Stimulated activated CD8-positive, alpha-beta memory T cell treated with anti-CD3 and anti-CD28 coated beads, Interleukin-4, amount 100 ng/mL, for 48 hours (primary cell): ENCODE data around the gene SELENOF.

ENCODE experiments used
- DNase-seq: peaks from one replicate; pipeline ENCODE4 v3.0.0-alpha.2; 2020

SELENOF gene

DNA sequence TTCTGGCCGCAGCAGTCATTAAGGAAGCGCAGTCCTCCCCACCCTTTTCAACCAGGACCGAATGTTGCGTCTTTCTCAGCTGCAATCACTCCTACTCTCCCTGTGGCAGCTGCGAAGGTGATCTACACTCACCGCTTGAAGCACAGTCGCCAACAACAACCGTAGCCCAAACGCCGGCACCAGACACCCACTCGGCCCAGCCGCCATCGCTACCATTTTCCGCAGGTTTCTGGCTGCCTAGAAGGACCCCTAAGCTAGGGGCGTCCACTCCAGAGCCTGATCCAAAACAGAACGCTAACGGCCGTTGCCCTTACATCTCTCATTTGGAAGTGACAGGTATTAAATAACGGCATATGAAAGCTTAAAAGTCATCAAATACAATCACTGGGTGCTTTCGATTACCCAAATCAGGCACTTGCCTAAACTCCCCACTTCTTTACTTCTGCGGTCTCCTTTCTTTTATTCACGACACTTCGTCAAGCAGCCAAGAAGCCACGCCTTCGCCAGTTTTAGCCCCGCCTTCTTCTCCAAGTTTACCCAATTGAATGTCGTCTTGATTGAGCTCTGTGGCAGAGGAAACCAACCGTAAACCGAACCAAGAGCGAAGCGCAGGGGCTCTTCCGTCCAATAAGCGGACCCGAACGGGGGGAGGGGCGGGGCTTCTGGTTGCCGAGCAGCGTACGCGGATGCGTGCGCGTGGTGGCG lies at the start of gene SELENOF:
SELENOF (minus strand) TSS at position 231 of the 705 bp plus-strand sequence; CDS start at position 216, 15 bp downstream.
- DNase-seq, result peak; percentile 99

GRCh38 chr1:86960548-86960947 lies 46.6 kb upstream of the SELENOF start:
- DNase-seq, result no peak

DNA sequence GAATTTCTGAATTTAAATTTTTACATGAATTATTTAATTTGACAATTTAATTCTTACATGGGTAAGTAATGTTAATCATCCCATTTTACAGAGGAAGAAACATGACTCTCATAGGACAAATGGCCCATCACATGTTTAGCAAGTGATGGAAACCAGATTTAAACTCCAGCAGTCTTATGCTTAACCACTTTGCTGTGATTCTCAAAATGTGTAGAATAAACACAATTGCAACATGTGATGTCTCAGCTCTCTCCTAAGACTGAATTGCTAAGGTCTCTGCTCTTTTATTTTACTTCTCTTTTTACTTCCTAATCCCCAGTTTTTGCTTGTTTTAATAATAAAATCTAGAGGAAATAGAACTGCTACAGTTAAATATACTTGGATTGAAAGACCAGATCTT lies 43.3 kb upstream of the SELENOF start:
- DNase-seq, result no peak

DNA sequence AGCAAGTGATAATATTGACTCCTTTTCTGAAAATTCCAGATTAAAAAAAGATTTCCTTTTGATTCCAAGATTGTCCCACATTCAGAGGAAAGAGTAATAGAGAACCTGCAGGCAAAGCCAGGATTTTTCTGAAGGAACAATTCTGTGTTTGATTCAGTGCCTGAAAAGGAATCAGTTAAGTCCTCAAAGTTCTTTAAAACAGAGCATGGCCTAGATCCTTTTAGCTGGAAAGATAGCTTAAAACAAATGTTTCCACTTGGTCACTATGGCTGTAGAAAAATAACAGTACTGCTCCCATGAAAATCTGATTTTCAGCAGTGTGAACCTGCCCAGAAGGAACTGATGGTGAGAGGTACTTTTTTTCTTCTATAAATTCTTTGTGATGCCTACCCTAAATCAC lies 42.3 kb upstream of the SELENOF start:
- no peak for DNase-seq

DNA sequence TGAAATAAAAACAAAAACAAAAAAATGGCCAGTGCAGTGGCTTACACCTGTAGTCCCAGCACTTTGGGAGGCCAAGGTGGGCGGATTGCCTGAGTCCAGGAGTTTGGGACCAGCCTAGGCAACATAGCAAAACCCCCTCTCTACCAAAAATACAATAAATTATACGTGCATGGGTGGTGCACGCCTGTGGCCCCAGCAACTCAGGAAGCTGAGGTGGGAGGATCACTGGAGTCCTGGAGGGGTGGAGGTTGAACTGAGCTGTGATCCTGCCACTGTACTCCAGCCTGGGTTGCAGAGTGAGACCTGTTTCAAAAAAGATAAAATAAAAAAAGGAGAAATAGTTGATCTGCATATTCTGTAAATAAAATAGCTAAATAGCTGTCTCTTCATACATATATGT lies 41.8 kb upstream of the SELENOF start:
- no peak for DNase-seq

DNA sequence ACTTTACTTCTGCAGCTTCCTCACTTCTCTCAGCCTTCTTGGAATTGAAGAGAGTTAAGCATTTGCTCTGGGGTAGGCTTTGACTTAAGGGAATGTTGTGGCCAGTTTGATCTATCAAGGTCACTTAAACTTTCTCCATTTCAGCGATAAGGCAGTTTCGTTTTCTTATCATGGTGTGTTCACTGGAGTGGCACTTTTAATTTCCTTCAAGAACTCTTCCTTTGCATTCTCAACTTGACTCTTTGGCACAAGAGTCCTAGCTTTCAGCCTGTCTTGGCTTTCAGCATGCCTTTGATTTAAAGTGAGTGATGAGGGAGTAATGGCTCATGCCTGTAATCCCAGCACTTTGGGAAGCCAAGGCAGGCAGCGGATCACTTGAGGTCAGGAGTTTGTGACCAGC lies 39.2 kb upstream of the SELENOF start:
- no peak for DNase-seq

DNA sequence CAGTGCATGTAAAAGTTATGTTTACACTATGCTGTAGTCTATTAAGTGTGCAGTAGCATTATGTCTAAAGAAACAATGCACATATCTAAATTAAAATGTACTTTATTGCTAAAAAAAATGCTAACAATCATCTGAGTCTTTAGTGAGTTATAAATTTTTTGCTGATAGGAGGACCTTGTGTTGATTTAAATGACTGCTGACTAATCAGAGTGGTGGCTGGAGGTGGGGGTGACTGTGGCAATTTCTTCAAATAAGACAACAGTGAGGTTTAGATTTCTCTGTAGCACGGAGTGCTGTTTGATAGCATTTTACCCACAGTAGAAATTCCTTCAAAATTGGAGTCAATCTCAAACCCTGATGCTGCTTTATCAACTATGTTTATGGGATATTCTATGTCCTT lies 37.5 kb upstream of the SELENOF start:
- no peak for DNase-seq

DNA sequence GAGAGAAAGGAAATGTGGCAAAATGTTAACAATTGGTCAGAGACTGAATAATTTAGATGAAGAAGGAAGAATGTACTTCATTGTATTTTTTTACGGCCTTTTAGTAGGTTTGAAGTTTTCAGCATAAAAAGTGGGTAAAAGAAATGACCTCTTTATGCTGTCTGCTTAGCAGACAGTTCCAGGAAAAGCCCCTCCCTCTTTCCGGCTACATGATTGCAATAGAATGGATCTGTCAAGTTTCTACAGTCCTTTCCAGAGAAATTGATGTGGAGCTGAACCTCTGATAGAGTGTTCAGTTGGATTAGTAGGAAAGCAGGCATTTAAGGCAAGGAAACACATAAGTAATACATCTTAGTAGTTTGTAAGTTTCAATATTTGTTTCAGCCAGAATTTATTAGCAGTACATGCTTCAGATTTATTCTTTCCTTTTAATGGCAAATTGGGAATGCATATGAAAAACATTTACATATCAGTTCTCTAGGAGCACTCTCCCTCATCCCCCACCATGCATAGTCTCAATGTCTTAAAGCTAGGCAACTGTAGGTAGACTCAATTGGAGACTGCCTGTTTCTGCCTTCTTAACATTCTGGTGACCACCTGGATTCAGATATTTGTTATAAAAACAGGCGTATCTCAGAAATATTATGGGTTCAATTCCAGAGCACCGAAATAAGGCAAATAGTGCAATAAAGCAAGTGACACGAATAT lies 36.9 kb upstream of the SELENOF start:
- no peak for DNase-seq

DNA sequence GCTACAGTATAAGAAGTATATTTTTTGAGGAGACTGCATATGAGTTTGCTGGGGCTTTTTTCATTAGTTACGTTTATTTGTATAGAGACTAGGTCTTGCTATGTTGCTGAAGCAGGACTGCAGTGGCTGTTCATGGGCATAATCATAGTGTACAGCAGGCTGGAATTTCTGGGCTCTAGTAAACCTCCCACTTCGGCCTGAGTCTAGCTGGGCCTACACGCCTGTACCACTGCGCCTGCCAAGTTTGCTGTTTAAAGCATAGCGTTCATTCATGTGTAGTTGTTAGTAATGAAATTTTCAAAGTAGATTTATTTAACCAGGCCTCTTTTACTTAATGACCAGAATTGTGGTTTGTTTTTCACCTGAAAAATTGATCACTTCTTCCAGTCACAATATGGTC lies 34.3 kb upstream of the SELENOF start:
- no peak for DNase-seq

GRCh38 chr1:86942743-86943142 lies 28.8 kb upstream of the SELENOF start:
- no peak for DNase-seq

DNA sequence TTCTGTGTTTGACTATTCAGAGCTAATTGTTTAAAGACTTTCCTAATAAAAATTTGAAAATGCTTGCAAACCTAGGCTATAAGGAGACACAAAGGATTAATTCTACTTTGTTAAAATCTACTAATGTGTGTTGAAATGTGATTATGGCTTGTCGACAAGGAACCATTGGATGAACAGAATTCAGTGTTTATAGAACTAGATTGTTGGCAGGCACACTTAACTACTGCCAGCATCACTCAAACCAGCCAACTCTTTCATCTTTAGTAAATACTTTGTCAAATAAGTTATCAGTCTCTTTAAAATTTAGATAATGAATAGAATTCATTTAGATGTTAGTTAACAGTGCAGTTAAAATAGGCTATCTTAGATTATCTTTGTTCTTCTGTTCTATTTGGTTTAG lies 28.1 kb upstream of the SELENOF start:
- no peak for DNase-seq

DNA sequence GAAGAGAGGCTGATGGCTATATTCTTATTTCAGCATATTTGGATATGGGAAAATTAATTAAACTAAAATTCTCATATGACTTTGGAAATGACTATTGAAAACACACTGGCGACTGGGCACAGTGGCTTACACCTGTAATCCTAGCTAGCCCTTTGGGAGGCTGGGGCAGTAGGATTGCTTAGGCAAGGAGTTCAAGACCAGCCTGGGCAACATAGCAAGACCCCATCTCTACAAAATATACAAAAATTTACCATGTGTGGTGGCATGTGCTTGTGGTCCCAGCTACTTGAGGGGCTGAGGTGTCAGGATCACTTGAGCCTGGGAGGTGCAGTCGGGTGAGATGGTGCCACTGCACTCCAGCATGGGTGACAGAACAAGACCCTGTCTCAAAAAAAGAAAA lies 26.7 kb upstream of the SELENOF start:
- DNase-seq, result no peak

DNA sequence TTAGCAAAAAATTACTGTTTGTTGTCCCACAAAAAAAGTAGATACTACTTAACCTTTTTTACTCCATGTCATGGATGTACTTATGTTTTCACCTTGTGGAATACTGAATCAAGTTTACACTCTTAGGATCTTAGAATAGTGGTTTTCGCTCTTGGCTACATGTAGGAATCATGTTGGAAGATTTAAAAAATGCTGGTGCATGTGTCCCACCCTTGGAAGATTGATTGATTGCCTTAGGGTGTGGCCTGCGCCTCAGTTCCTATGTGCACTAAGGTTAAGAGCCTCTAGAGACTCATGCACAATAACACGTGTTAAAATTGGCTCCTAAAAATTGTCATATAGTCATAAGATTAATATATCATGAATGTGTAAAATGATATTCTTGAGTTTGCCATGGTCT lies 25.5 kb upstream of the SELENOF start:
- no peak for DNase-seq

GRCh38 chr1:86938855-86939254 lies 24.9 kb upstream of the SELENOF start:
- DNase-seq, result no peak

DNA sequence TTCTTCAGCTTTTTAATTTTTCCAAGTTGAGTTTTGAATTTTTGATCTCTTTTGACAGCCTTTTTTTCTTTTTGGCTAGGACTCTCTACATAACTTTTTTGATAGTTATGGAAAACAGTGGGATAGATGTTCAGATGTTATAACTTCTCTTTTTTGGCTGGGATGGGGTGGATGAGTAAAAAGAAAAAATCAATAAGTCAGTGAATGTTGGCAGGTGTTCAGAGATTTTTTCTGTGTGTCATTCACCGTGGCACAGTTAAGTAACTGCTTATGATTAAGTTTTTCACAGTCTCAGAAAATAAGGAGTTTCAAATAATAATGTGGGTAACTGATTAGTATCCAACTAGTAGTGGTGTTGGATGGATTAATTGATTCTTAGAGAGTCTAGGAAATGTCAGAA lies 24.5 kb upstream of the SELENOF start:
- no peak for DNase-seq

DNA sequence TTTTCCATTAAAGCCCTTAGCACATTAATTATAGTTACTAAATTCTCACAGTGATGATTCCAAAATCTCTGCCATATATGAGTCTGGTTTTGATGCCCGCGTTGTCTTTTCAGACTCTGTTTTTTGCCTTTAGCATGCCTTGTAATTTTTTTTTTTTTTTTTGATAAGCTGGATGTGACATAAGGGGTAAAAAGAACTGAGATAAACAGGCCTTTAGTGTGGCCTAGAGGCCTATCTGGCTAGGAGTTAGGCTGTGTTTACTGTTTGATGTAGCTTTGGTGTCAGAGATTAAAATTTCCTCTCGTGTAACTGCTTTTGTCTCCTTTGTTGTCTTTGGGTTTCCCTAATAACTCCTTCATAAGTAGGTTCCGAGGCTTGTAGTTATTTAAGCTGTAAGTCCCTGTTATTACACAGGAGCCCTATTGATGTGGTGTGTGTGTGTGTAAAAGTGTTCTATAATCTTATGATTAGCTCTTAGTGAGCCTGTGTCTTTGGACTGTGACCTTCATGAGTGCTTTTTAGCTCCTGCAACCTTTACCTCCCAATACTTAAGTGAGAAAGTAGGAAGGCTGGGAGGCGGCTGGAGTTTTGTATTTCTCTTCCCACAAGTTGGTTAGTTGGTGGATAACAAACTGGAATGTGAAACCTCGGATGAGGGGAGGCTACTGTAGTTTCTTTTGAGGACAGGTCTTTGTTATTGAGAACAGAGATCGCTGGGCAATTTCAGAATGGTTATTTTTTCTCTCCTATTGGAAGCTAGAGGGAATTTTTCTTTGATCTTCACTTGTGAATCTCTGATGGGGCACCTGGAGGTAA lies 19.8 kb upstream of the SELENOF start:
- no peak for DNase-seq

DNA sequence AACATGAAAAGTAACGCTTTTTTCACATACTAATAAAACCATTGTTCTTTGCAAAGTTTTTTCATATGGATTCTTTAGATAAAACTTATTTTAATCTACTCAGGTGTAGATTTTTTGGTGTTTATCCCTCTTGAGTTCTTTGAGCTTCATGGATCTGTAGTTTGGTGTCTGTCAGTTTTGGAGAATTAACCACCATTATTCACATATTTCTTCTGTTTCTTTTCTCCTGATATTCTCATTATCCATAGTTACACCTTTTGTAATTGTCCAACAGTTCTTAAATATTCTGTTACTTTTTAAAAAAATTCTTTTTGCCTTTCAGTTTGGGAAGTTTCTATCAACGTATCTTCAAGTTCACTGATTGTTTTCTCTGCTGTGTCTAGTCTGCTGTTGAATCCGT lies 19.1 kb upstream of the SELENOF start:
- DNase-seq, result no peak

- DNase-seq, result no peak
Observed at GRCh38 chr1:86928819-86929218, 14.9 kb upstream of the SELENOF start.

- no peak for DNase-seq
Observed at GRCh38 chr1:86926883-86927282, 13.0 kb upstream of the SELENOF start.

DNA sequence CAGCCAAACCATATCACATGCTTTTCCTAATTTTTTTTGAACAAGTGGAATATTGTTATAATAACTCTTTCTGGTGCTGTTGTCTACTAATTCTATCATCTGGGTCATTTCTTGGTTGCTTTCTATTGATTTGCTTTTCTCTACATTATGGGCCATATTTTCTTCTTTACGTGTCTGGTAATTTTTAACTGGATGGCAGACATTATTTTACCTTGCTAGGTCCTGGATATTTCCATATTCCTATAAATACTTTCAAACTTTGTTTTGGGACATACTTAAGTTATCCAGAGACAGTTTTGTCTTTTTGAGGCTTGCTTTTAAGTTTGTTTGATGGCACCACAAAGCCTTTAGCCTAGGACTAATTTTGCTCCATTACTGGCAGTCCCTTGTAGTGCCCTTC lies 11.8 kb upstream of the SELENOF start:
- DNase-seq, result no peak

DNA sequence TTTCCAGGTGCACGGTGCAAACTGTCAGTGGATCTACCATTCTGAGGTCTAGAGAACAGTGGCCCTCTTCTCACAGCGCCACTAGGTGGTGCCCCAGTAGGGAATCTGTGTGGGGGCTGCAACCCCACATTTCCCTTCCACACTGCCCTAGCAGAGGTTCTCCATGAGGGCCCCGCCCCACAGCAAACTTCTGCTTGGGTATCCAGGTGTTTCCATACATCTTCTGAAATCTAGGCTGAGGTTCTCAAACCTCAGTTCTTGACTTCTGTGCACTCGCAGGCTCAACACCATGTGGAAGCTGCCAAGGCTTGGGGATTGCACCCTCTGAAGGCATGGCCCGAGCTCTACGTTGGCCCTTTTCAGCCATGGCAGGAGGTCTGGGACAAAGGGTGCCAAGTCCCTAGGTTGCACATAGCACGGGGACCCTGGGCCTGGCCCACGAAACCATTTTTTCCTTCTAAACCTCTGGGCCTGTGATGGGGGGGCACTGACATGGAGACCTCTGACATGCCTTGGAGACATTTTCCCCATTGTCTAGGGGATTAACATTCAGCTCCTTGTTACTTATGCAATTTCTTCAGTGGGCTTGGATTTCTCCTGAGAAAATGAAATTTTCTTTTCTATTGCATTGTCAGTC lies 10.5 kb upstream of the SELENOF start:
- no peak for DNase-seq

DNA sequence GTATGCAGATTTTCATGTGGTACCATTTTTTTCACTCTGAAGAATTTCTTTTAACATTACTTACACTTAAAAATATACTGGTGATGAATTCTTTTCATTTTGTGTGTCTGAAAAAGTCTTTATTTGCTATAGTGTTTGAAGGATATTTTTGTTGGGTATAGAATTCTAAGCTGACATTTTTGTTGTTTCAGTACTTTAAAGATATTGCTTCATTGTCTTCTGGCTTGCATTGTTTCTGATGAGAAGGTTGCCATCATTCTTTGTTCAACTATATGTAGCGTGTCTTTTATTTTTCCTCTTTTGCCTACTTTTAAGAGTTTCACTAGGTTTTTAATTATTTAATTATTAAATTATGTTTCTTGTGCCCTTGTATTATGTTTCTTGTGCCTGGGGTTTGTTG lies 8.5 kb upstream of the SELENOF start:
- no peak for DNase-seq

- DNase-seq, result no peak
Observed at GRCh38 chr1:86916752-86917151, 2.8 kb upstream of the SELENOF start.
